Left ventricle myocardium inferior (tissue), 1 donor: ENCODE measurements around the gene KRT23. TPM values are rescaled to one million over a fixed set of nuclear protein-coding genes. Genes with fewer than 3 reads are reported as not detected.

Source experiments
- DNase-seq: peaks from one replicate; pipeline ENCODE4 v3.0.0-alpha.2; 2020
- H3K27ac ChIP-seq: fragments of 200-600 bp; replicated peaks from 2 replicates; pipeline ENCODE4 v1.8.0; 2021
- H3K27me3 ChIP-seq: fragments of 200-600 bp; 2 replicates; pipeline ENCODE4 v1.8.0; 2021; ENCODE audit warnings: low read depth
- H3K36me3 ChIP-seq: fragments of 200-600 bp; 2 replicates; pipeline ENCODE4 v1.8.0; 2021
- H3K4me1 ChIP-seq: fragments of 200-600 bp; 2 replicates; pipeline ENCODE4 v1.8.0; 2021
- H3K4me3 ChIP-seq: fragments of 200-600 bp; 2 replicates; pipeline ENCODE4 v1.8.0; 2021; ENCODE audit warnings: mild to moderate bottlenecking, moderate library complexity
- H3K9me3 ChIP-seq: fragments of 200-600 bp; replicated peaks from 2 replicates; pipeline ENCODE4 v1.8.0; 2021
- CTCF ChIP-seq: fragments of 200-600 bp; IDR thresholded peaks from 2 replicates; pipeline ENCODE4 v1.8.0; 2021; ENCODE audit warnings: antibody characterized with exemption, mild to moderate bottlenecking, borderline replicate concordance
- intact Hi-C: fragments of 100-400 bp; cut with micrococcal nuclease; formaldehyde crosslinking; loops from one replicate; pipeline ENCODE4 v1.11.0; 2022
- total RNA-seq: library from RNA; stranded (reverse); fragmentation: NEBNext Ultra II Directional; extraction: Animal tissue kit (Norgen Biotek cat#: 25700); gene quantifications from one replicate; pipeline ENCODE4 v1.2.1, GENCODE V29; 2021
- donor health status: DM: no; HTN: yes; CAD: no; lungs with severe emphysema.

Gene KRT23
- total RNA-seq, 1 donor from 2014 or later: 0.33 TPM

- Histone ChIP-seq H3K4me3 (no peak overlapping the region), H3K27ac (no peak overlapping the region), H3K4me1 (no peaks in the 10 kb centered on the region), H3K9me3 (no peaks in the 10 kb centered on the region), H3K36me3 (no peaks in the 10 kb centered on the region), H3K27me3 (peaks cover 76% of the 10 kb centered on the region)
- intact Hi-C loops: no loop called here
- TF ChIP-seq CTCF: no peak
- no peak for DNase-seq
These were observed 36.6 kb downstream of the KRT23 start for GRCh38 chr17:40900809-40901356.

DNA sequence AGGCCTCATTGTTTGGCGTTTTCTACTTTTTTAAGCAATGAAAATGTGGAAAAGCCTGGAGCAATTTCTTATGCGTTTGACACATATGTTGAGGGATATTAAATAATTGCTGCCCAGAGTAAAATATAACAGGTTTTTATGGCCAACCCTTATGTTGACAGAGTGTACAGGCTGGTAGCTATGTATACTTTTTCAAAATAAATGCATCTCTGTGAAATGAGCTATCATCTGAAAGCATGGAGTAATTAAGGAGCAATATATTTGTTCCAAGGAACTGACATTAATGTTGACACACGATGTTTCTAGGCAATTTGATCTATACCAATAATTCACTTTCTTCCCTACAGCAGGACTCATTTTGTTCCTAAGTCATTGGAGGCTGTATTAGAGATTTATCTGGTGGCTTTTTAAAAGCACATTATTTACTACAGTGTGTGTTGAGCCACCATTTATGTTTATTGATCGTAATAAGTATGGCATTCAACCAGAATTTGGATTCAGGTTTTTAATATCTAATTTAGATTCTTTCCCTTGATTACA is 40.5 kb downstream of the KRT23 start:
- TF ChIP-seq CTCF: no peak
- peaks cover 79% of the 10 kb centered on the region for H3K27me3 ChIP-seq
- no peak for DNase-seq
- intact Hi-C loops: no loop called here
- H3K4me1 ChIP-seq: no peaks in the 10 kb centered on the region
- no peak overlapping the region for H3K27ac ChIP-seq
- no peak overlapping the region for H3K4me3 ChIP-seq
- no peaks in the 10 kb centered on the region for H3K9me3 ChIP-seq
- H3K36me3 ChIP-seq: no peaks in the 10 kb centered on the region

DNA sequence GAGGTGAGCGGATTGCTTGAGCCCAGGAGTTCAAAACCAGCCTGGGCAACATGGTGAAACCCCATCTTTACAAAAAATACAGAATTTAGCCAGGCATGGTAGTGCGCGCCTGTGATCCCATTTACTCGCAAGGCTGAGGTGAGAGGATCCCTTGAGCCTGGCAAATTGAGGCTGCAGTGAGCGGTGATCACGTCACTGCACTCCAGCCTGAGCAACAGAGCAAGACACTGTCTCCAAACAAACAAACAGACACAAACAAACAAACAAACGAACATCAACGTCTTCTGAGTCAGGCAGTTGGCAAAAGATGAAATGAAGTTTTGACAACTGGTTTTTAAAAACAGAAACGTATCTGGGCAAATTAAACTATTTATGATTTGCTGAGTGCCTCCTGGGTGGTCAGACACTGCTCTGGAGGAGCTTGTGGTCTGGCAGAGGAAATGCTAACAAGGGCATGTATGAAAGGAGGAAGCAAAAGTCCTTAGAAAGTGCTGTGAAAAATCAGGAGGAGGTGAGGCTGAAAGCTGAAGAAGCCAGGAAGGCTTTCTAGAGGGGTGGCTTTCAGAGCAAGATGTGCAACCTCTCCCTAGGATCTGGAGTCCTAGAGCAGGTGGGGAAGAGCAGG is 42.2 kb downstream of the KRT23 start:
- Histone ChIP-seq H3K27ac (no peak overlapping the region), H3K4me1 (no peaks in the 10 kb centered on the region), H3K9me3 (no peaks in the 10 kb centered on the region), H3K27me3 (peaks cover 81% of the 10 kb centered on the region), H3K4me3 (no peak overlapping the region), H3K36me3 (no peaks in the 10 kb centered on the region)
- TF ChIP-seq CTCF: no peak
- DNase-seq: no peak
- intact Hi-C loops: no loop called here

DNA sequence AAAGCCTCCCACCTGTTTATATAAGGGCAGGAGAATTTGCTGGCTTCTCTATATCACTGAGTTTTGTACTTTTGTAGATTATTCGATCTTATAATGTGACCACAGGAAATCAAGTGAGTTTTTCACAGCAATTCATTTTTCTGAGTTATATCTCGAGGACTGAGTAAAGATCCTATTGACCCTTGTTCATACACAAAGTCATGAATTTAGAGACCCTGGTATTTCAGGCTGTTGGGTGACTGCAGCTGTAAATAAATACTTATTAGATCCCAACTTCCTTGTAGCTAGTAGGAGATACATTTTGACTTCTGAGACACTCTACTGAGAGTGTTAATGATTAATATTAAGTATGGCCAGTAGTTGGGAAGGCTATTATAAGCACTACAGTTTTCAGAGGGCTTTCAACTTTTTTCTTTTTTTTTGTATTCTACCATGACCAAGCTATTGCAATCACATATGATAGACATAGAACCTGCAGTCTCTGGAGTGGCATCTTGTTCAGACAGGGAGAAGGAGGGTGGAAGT is 49.2 kb downstream of the KRT23 start:
- H3K27me3 ChIP-seq: peaks cover 60% of the 10 kb centered on the region
- H3K36me3 ChIP-seq: no peaks in the 10 kb centered on the region
- H3K27ac ChIP-seq: no peak overlapping the region
- no peaks in the 10 kb centered on the region for H3K9me3 ChIP-seq
- no peak for TF ChIP-seq CTCF
- no peak for DNase-seq
- H3K4me1 ChIP-seq: no peaks in the 10 kb centered on the region
- H3K4me3 ChIP-seq: no peak overlapping the region
- intact Hi-C loops: no loop called here

GRCh38 chr17:40886090-40886489 is 51.4 kb downstream of the KRT23 start:
- intact Hi-C loops: no loop called here

More at GRCh38 chr17:40886090-40886489, 51.4 kb downstream of the KRT23 start:
- no peak for DNase-seq
- H3K9me3 ChIP-seq: no peaks in the 10 kb centered on the region
- no peak overlapping the region for H3K27ac ChIP-seq
- no peaks in the 10 kb centered on the region for H3K4me1 ChIP-seq
- no peak overlapping the region for H3K4me3 ChIP-seq
- no peak for TF ChIP-seq CTCF
- peaks cover 40% of the 10 kb centered on the region for H3K27me3 ChIP-seq
- H3K36me3 ChIP-seq: no peaks in the 10 kb centered on the region
